HepG2 (cell line): ENCODE results near the gene CMTM1. TPM values are rescaled to one million over a fixed set of nuclear protein-coding genes. Genes with fewer than 3 reads are reported as not detected.

Experiments used
- CBFB ChIP-seq: sonication (generic); formaldehyde crosslinking; IDR thresholded peaks from 2 replicates; pipeline ENCODE4 v1.4.0; 2020; ENCODE audit warnings: missing genetic modification reagents
- CCDC6 ChIP-seq: sonication (generic); formaldehyde crosslinking; IDR thresholded peaks from 2 replicates; pipeline ENCODE4 v1.8.1; 2022; ENCODE audit warnings: mild to moderate bottlenecking, missing genetic modification reagents, moderate library complexity
- JUN ChIP-seq: sonication (generic); formaldehyde crosslinking; IDR thresholded peaks from 2 replicates; pipeline ENCODE4 v1.4.0; 2020; ENCODE audit warnings: mild to moderate bottlenecking, missing genetic modification reagents
- KLF13 ChIP-seq: sonication (generic); formaldehyde crosslinking; IDR thresholded peaks from 2 replicates; pipeline ENCODE4 v1.4.0; 2020; ENCODE audit warnings: mild to moderate bottlenecking, missing genetic modification reagents
- KLF9 ChIP-seq: IDR thresholded peaks from 2 replicates; pipeline ENCODE4 v1.6.1; 2016; ENCODE audit warnings: low read depth
- LCORL ChIP-seq, 2 experiments: fragments of 450-650 bp in 1 of 2; sonication (generic) in 1 of 2; formaldehyde crosslinking in 1 of 2; IDR thresholded peaks; 2 replicates each; pipeline versions ENCODE4 v1.5.0 to v1.6.1; 2017 to 2020; ENCODE audit warnings: antibody characterized with exemption in 1 of 2, missing genetic modification reagents in 1 of 2
- REXO4 ChIP-seq: sonication (generic); formaldehyde crosslinking; IDR thresholded peaks from 2 replicates; pipeline ENCODE4 v1.8.0; 2022; ENCODE audit warnings: missing genetic modification reagents, mild to moderate bottlenecking, borderline replicate concordance
- SAFB2 ChIP-seq: sonication (generic); formaldehyde crosslinking; IDR thresholded peaks from 2 replicates; pipeline ENCODE4 v1.5.1; 2020; ENCODE audit warnings: missing genetic modification reagents, low read depth, mild to moderate bottlenecking, borderline replicate concordance
- SKI ChIP-seq: fragments of 450-650 bp; IDR thresholded peaks from one replicate; pipeline ENCODE4 v1.6.1; 2018; ENCODE audit warnings: mild to moderate bottlenecking; ENCODE audit not compliant: partially characterized antibody
- SRF ChIP-seq: IDR thresholded peaks from 2 replicates; pipeline ENCODE4 v1.6.1; 2011; ENCODE audit warnings: mild to moderate bottlenecking, low read depth, low read length, moderate library complexity
- ZNF775 ChIP-seq: sonication (generic); formaldehyde crosslinking; IDR thresholded peaks from 2 replicates; pipeline ENCODE4 v1.4.0; 2020; ENCODE audit warnings: missing genetic modification reagents, mild to moderate bottlenecking, moderate library complexity, borderline replicate concordance
- ZSCAN22 ChIP-seq: sonication (generic); formaldehyde crosslinking; IDR thresholded peaks from 2 replicates; pipeline ENCODE4 v1.4.0; 2020; ENCODE audit warnings: mild to moderate bottlenecking, missing genetic modification reagents
- polyA plus RNA-seq, 8 experiments: library from polyadenylated mRNA; depleted of rRNA in 3 of 8; stranded (reverse) in 7 of 8; unstranded in 1 of 8; fragments of >200 nt; fragmentation: Illumina TruSeq in 4 of 8; extraction: Trizol in 4 of 8; gene quantifications; 2 replicates each; pipeline versions ENCODE4 v1.2.1 to v1.2.3, GENCODE V29; 2011 to 2016; ENCODE audit warnings: low read depth in 4 of 8, missing spikeins in 1 of 8, mixed read lengths in 1 of 8; ENCODE audit not compliant: insufficient read depth in 1 of 8
- total RNA-seq, 5 experiments: library from RNA; depleted of rRNA; stranded (reverse); fragments of >200 nt; fragmentation: Illumina TruSeq; extraction: Trizol; gene quantifications; 2 replicates each; pipeline ENCODE4 v1.2.3, GENCODE V29; 2016; ENCODE audit warnings: low read depth in 1 of 5
- TF ChIP-seq, protein P1 (sequence below): IDR thresholded peaks from 2 replicates; pipeline ENCODE4 v1.6.1; 2016; ENCODE audit warnings: low read depth, missing genetic modification reagents, missing compliant biosample characterization
- TF ChIP-seq, protein P2 (sequence below): sonication (generic); formaldehyde crosslinking; IDR thresholded peaks from 2 replicates; pipeline ENCODE4 v1.4.0; 2020; ENCODE audit warnings: missing genetic modification reagents
- TF ChIP-seq, protein P3 (sequence below): sonication (generic); formaldehyde crosslinking; IDR thresholded peaks from 2 replicates; pipeline ENCODE4 v1.4.0; 2020; ENCODE audit warnings: mild to moderate bottlenecking, missing genetic modification reagents

Gene CMTM1
- total and polyA plus RNA-seq, 2 of the 13 experiments (the other 11 are each of a cell fraction or from before 2014, with no cell fraction given) = 1.7 to 2.9 TPM

- TF ChIP-seq, protein P1, sequence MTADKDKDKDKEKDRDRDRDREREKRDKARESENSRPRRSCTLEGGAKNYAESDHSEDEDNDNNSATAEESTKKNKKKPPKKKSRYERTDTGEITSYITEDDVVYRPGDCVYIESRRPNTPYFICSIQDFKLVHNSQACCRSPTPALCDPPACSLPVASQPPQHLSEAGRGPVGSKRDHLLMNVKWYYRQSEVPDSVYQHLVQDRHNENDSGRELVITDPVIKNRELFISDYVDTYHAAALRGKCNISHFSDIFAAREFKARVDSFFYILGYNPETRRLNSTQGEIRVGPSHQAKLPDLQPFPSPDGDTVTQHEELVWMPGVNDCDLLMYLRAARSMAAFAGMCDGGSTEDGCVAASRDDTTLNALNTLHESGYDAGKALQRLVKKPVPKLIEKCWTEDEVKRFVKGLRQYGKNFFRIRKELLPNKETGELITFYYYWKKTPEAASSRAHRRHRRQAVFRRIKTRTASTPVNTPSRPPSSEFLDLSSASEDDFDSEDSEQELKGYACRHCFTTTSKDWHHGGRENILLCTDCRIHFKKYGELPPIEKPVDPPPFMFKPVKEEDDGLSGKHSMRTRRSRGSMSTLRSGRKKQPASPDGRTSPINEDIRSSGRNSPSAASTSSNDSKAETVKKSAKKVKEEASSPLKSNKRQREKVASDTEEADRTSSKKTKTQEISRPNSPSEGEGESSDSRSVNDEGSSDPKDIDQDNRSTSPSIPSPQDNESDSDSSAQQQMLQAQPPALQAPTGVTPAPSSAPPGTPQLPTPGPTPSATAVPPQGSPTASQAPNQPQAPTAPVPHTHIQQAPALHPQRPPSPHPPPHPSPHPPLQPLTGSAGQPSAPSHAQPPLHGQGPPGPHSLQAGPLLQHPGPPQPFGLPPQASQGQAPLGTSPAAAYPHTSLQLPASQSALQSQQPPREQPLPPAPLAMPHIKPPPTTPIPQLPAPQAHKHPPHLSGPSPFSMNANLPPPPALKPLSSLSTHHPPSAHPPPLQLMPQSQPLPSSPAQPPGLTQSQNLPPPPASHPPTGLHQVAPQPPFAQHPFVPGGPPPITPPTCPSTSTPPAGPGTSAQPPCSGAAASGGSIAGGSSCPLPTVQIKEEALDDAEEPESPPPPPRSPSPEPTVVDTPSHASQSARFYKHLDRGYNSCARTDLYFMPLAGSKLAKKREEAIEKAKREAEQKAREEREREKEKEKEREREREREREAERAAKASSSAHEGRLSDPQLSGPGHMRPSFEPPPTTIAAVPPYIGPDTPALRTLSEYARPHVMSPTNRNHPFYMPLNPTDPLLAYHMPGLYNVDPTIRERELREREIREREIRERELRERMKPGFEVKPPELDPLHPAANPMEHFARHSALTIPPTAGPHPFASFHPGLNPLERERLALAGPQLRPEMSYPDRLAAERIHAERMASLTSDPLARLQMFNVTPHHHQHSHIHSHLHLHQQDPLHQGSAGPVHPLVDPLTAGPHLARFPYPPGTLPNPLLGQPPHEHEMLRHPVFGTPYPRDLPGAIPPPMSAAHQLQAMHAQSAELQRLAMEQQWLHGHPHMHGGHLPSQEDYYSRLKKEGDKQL (CRISPR knock-in tag) = no peak
- 0 out of 2 replicates have a peak, but pooled peaks have one; percentile 17 for TF ChIP-seq CCDC6 (CRISPR knock-in tag)
- TF ChIP-seq ZSCAN22 (CRISPR knock-in tag) = no peak
- TF ChIP-seq ZNF775 = peak; percentile 67; the same call in 1 of the 2 replicates
- TF ChIP-seq, protein P2, sequence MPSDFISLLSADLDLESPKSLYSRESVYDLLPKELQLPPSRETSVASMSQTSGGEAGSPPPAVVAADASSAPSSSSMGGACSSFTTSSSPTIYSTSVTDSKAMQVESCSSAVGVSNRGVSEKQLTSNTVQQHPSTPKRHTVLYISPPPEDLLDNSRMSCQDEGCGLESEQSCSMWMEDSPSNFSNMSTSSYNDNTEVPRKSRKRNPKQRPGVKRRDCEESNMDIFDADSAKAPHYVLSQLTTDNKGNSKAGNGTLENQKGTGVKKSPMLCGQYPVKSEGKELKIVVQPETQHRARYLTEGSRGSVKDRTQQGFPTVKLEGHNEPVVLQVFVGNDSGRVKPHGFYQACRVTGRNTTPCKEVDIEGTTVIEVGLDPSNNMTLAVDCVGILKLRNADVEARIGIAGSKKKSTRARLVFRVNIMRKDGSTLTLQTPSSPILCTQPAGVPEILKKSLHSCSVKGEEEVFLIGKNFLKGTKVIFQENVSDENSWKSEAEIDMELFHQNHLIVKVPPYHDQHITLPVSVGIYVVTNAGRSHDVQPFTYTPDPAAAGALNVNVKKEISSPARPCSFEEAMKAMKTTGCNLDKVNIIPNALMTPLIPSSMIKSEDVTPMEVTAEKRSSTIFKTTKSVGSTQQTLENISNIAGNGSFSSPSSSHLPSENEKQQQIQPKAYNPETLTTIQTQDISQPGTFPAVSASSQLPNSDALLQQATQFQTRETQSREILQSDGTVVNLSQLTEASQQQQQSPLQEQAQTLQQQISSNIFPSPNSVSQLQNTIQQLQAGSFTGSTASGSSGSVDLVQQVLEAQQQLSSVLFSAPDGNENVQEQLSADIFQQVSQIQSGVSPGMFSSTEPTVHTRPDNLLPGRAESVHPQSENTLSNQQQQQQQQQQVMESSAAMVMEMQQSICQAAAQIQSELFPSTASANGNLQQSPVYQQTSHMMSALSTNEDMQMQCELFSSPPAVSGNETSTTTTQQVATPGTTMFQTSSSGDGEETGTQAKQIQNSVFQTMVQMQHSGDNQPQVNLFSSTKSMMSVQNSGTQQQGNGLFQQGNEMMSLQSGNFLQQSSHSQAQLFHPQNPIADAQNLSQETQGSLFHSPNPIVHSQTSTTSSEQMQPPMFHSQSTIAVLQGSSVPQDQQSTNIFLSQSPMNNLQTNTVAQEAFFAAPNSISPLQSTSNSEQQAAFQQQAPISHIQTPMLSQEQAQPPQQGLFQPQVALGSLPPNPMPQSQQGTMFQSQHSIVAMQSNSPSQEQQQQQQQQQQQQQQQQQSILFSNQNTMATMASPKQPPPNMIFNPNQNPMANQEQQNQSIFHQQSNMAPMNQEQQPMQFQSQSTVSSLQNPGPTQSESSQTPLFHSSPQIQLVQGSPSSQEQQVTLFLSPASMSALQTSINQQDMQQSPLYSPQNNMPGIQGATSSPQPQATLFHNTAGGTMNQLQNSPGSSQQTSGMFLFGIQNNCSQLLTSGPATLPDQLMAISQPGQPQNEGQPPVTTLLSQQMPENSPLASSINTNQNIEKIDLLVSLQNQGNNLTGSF (CRISPR knock-in tag) = no peak
- TF ChIP-seq SRF = peak; percentile 74
- TF ChIP-seq CBFB (CRISPR knock-in tag) = peak; percentile 95
- no peak for TF ChIP-seq LCORL (IDR thresholded peaks at IDR 0.05)
- peak; percentile 96; the same call in 1 of the 2 replicates for TF ChIP-seq LCORL (CRISPR knock-in tag; IDR thresholded peaks at IDR 0.05)
- TF ChIP-seq REXO4 (CRISPR knock-in tag) = no peak
- peak; percentile 25 for TF ChIP-seq SKI
- TF ChIP-seq KLF9 = peak; percentile 81
- peak; percentile 99 for TF ChIP-seq JUN (CRISPR knock-in tag)
- TF ChIP-seq, protein P3, sequence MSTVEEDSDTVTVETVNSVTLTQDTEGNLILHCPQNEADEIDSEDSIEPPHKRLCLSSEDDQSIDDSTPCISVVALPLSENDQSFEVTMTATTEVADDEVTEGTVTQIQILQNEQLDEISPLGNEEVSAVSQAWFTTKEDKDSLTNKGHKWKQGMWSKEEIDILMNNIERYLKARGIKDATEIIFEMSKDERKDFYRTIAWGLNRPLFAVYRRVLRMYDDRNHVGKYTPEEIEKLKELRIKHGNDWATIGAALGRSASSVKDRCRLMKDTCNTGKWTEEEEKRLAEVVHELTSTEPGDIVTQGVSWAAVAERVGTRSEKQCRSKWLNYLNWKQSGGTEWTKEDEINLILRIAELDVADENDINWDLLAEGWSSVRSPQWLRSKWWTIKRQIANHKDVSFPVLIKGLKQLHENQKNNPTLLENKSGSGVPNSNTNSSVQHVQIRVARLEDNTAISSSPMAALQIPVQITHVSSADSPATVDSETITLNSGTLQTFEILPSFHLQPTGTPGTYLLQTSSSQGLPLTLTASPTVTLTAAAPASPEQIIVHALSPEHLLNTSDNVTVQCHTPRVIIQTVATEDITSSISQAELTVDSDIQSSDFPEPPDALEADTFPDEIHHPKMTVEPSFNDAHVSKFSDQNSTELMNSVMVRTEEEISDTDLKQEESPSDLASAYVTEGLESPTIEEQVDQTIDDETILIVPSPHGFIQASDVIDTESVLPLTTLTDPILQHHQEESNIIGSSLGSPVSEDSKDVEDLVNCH (CRISPR knock-in tag) = 0 out of 2 replicates have a peak, but pooled peaks have one; percentile 7
- TF ChIP-seq KLF13 (CRISPR knock-in tag) = no peak
- no peak; the same call in 1 of the 2 replicates for TF ChIP-seq SAFB2
Observed at GRCh38 chr16:66516808-66517585, 49.2 kb upstream of the CMTM1 start (continued).
